ENCODE data around the gene PLCD4.

Gene PLCD4

DNA sequence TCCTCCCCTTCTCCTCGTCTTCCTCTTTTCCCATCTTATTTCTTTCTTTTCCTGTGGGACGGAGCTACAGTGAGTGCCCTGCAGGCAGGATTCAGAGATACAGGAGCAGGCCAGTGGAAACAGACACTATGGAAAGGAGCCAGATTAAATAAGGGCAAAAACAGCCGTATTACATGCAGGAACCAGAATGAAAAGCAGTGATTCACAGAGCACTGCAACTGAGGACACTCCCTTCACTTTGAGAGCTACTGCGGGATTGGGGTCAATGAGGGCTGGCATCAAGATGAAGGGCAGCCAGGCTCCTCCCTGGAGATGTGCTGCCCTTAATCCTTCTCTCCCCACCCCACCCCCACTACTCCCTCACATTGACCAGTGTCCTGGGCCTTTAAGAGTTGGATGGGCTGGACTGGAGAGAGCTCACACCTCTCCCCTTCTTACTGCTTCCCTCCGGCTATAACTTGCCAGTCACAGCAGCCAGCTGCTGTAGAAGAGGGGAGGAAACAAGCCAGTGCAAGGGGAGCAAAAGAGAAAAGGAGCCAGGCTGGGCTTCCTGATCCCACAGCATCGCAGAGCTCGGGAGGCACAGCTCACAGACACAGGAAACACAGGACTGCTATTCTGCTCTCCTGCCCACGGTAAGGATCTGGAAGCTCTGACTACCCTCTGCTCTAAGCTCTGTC, at the start of gene PLCD4:
Gene PLCD4, plus strand, starts transcription at position 464 of the 680 bp plus-strand sequence. CDS start 7,841 bp downstream, outside the sequence.
- no peak for DNase-seq (ENCODE audit: low spot score)

DNA sequence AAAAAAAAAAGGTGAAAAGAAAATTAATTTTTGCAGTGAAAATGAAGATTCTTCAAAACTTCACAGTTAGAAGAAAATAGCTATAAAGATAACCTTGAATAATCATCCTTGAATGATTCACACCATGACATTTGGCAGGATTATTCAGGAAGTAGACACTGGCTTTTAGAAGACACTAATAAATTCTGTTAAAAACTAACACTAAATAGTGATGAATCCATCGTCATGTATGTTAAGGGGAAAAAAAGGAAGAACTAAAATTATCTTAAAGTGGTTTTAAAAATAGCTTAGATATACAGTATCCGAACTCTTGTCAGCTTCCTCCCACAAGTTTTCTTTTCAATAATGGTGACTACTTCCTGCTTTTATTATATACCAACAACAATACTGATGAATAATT, 49.8 kb upstream of the PLCD4 start:
- DNase-seq (ENCODE audit: low spot score) = no peak

DNA sequence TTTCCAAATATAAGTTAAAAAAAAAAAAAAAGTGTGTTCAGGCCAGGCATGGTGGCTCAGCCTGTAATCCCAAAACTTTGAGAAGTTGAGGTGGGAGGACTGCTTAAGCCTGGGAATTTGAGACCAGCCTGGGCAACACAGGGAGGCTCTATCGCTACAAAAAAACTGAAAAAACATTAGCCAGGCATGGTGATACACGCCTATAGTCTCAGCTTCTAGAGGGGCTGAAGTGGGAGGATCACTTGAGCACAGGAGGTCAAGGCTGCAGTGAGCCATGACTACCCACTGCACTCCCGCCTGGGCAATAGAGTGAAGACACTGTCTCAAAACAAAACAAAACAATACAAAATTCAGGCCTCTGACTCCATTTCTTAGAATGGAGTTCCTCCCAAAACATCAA, 48.7 kb upstream of the PLCD4 start:
- no peak for DNase-seq (ENCODE audit: low spot score)

DNA sequence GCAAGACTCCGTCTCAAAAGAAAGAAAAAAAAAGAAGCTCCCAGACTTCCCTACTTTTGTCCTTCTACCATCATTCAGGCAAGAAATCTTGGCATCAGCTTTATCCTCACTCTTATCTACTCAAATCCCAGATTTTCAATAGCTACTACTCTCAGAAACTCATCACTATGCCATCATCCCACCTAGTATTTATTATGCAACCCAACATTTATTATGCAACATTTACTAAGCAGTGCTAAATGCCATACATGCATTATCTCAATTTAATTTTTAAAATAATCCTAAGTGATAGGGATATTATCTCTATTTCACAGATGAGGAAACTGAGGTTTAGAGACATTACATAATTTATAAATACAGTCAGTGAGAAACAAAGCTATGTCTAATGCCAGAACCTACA, 43.6 kb upstream of the PLCD4 start:
- no peak for DNase-seq (ENCODE audit: low spot score)

DNA sequence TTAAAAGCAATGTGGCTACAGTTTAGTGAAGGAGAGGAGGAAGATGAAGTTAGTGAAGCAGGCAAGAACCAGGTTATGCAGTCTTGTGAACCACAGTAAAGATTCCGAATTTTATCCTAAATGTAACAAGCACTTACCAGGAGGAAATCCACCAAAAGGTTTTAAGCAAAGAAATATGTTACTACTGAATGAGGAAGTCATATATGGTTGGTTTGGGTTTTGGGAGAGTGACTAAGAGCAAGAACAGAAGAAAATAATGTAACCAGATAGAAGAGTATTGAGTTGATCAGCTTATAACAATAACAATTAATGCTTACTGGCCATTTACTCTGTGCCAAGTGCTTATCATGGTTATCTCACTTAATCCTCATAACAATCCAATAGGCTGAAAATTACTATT, 41.4 kb upstream of the PLCD4 start:
- DNase-seq (ENCODE audit: low spot score) = no peak

DNA sequence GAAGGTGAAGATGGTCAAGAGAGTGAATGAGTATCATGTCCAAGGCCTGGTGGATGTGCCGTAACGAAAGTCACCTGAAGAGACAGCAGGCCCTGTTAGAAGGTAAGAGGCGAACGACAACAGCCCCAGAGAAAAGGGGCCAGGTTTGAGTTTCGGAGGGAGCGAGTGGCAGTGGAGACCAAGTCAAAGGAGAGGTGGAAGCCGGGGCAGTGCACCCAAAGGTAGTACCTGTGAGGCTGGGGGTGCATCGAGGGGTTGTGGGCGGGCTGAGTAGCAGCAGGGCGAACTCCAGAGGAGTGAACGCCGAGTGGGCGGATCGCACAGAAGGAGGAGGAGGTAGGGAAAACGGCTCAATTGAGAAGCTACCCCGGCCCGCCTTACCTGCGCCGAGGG, 39.9 kb upstream of the PLCD4 start:
- no peak for DNase-seq (ENCODE audit: low spot score)

DNA sequence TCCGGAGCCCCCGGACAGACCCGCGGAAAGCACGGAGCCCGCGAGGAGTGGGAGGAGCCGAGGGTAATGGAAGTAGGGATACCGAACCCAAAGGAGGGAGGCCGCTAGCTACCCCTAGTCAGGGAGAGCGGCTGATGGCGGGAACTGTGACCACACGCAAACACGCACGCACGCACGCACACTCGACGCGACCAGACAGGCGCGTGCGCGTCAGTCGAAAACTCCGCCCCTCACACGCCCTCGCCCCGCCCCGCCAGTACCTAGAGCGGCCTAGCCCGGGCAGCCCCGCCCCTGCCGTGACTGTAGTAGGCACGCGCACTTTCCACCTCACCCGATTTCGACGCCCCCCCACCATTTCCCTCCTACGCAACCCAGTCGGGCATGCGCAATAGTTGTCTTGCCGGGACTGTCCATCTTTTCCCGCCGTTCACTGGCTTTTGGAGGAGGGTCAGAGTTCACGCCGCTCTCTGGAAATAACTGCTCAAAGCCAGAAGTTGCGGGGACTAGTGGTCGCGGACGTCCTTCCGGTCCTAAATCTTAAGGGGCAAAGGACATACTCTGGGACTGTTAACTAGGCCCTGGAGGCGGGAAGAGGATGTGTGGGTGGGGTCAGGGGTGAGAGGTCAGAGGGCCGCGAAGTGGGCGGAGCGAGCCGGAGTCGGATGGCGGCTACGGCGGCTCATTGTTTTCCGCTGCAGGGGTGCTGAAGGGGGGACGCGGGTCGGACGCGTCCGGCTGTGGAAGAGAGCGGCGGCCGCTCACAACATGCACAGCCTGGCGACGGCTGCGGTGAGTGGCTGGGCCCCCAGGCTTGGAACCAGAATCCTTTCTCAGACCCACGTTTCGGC, 39.3 kb upstream of the PLCD4 start, which contains the start of the genes CNOT9 and USP37:
Gene CNOT9, plus strand, starts transcription at position 650 of the 848 bp plus-strand sequence. Its CDS starts 116 bp downstream, at position 766.
Gene USP37, minus strand, starts transcription at position 162 of the 848 bp plus-strand sequence. CDS start 9,698 bp downstream, outside the sequence.
- DNase-seq (ENCODE audit: low spot score) = peak; percentile 98

DNA sequence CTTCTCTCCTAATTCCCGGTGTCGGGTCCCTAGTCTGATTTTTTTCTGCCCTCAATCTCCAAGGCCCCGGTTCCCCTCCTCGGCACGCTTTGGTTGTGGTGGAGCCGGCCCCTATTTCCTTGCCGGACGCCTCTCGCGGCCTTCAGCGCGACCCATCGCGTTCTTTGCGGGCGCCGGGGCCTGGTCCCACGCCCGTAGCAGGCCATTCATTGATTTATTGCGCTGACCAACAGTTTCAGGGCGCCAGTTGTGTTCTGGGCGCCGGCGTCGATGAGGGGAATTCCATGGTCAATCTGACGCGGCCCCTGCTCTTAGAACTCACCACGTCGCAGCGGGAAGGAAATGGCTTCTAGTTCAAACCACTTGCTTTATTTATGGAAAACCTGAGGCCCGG, 38.7 kb upstream of the PLCD4 start:
- DNase-seq (ENCODE audit: low spot score) = no peak

DNA sequence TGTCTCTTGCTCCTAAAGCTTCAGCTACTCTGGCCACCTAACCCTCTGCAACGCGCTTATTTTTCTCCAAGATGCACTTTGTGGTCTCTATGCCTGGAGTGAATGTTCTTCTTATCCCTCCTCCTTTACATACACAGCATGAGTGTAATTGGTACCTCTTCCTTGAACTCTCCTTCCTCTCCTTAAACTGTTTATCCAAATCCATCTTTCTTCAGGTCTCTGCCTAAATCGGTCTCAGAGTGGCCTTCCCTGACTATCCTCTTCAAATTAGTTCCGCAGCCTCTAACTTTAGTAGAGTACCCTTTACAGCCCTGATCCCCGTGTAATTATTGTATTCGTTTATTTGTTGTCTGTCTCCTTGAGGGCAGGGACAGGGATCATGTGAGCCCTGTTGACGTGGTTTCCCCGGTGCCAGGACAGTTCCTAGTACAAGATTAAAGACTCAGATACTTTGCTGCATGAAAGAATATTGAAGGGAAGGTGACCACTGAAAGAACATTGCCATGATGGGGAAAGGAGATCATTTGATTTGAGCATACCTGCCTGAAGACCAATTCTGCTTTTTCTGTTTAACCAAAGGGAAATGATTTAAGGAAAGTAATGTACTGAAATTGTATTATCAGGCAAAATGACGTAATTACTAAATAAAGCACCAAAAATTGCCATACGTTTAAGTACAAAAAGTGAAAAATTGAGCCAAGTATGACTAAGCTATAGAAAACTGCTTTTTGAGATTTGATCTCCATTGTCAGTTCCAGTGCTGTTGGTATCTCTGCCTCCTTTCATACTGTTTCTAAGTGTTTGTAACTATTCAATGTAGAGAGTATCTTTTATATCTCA, 37.8 kb upstream of the PLCD4 start:
- DNase-seq (ENCODE audit: low spot score) = peak; percentile 7

DNA sequence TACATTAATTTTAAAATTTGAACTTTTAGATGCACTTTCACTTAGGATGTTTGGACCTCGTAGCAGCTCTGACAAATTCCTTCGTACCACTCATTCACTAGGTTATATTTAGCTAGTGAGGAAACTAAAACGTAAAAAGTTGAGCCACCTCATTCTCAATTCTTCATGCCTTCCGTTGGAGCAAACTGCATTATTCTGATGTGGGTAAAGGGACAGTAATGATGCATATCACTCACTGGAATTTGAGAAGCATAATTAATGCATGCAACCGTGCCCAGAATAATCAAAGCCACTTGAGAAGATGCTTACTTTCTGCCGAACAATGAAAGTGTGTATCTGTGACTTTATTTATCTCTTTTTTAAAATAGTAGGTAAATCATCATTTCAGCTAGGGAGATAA, 36.8 kb upstream of the PLCD4 start:
- DNase-seq (ENCODE audit: low spot score) = no peak

DNA sequence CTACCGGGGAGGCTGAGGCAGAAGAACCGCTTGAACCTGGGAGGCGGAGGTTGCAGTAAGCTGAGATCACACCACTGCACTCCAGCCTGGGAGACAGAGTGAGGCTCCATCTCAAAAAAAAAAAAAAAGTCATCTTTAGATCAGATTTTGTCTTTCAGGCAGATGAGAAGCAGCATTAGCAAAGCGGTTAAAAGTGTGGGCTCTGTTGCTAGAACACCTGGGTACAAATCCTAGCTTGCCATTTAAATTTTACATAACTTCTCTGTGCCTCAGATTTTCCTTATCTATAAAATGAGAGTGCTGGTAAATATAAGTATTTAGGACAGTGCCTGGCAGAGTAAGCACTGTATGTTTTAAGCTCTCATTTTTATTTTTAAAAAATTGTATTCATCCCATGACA, 30.8 kb upstream of the PLCD4 start:
- no peak for DNase-seq (ENCODE audit: low spot score)

DNA sequence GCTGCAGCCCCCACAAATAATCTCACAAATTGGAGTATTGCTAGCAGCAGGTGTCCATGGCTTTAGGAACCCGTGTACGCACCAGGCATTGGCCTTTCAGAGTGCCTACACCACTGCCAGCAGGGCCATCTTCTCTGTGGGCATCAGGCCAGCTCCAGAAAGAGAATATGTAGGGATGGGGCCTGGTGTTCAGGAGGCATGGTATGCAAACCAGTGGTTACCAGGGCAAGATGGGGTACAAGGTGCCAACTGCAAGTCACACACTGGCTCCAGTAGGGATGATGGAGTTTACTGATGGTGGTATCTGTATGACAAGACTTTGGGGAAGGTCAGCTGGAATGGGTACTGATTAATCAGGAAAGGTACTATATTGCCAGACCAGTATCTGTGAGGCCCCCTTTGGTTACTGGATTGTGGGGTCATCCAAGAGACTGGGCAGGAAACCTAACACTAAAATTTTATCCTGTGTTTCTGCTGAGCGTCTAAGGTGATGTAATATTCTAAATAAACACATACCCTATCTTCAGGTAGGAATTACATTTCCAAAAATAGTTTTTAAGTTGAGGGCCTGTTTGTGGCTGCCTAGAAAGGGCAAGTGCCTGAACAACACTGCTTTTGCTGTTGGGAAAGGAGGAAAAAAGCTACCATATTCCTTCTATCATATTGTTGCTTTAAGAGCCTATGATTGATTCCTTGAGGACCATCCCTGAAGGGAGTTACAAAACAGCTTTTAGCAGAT, 30.0 kb upstream of the PLCD4 start:
- no peak for DNase-seq (ENCODE audit: low spot score)

DNA sequence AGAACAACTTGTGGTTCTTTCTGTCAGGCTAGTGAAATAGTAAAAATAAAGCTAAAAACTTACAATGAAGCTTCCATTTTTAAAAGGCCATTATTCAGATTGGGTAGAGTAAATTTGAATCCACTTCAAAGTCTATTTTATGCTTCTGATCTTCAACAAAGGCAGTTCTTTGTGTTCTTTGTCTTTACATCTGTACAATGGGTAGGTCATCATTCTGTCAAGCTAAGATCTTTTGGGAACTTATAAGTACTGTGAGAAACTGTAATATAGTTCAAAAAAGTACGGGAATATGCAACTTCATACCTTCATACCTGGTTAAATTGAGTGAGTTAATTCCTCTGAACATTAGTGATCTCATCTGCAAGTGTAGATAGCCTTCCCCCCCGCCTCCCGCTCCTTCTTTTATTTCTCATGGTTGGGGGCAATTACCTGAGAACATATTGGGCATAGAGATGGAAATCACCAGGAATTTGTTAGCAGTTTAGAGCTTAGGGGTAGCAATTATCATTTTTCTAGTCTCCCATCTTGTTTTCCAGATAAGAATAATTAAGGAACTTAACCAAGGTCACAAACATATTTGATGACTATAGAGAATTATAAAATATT, 29.3 kb upstream of the PLCD4 start:
- DNase-seq (ENCODE audit: low spot score) = no peak

DNA sequence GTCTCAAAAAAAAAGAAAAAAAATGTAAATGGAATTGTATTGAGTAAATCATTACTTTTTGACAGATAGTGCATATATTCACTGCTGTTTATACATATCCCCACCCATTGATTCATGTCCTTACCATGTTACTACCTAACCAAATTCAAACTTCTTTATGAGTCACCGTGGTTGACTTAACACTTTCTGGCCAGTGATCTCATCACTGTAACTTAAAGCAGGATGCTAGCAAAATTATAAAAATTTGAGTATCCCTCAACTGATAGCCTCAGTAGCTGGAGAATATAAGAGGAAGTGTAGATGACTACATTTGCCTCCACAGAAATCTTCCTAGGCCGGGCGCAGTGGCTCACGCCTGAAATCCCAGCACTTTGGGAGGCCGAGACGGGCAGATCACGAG, 25.6 kb upstream of the PLCD4 start:
- DNase-seq (ENCODE audit: low spot score) = no peak

DNA sequence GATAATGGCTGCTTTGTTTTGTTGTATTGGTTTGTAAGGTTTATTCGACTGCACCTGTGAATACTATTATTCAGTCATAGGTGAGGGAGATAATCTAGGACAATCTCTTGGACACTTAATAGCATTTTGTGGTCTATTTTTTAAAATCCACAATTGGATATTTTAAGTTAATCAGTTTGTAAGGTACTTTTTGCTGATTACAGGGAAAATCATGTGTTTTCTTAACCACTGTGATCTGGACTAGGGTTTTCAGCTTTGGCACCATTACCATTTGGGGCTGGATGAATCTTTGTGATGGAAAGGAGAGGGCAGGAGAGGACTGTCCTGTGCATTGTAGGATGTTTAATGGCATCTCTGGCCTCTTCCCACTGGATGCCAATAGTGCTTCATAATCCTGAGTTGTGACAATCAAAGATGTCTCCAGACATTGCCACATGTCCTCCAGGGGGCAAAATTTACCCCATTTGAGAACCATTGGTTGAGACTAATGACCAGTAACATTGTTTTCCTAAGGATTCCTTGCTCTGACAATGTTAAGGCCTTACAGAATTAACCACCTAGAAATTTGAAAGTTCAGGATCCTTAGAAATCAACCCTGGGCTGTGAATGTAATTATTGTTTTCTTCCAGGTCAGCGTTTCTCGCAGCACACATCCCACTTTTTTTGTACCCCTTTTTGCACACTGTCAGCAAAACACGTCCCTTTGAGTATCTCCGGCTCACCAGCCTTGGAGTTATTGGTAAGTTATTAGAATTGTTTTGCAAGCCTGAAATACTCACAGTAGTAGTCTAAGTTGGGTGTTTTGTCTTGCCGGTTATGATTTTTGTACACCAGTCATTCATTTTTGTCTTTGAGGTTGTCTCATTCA, 23.5 kb upstream of the PLCD4 start:
- DNase-seq (ENCODE audit: low spot score) = no peak

DNA sequence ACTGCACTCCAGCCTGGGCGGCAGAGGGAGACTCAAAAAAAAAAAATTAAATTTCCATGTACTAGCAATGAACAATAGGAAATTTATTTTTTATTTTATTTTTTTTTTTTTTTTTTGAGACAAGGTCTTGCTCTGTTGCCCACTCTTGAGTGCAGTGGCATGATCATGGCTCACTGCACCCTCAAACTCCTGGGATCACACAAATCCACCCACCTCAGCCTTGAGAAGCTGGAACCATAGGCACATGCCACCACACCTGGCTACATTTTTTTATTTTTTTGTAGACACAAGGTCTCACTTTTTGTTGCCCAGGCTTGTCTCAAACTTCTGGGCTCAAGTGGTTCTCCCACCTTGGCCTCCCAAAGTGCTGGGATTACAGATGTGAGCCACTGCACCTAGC, 22.2 kb upstream of the PLCD4 start:
- no peak for DNase-seq (ENCODE audit: low spot score)

DNA sequence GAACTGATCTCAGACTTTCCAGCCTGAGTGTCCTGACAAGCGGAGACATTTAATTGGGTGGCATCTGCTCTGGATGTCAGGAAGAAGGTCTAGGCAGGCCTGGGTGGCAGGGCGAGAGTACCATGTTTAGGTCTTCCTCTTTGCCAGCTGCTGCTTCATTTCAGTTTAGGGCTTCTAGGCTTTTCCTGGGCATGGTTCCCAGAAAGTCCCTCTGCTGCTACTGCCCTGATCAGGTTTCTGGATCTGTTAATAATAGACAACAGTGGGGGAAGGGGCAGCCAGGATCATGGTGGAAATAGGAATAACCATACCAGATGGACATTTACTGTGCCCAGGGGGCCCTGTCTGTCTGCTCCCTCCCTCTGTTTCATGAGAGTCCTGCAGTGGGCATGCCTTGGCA, 2.3 kb upstream of the PLCD4 start:
- peak; percentile 5 for DNase-seq (ENCODE audit: low spot score)

DNA sequence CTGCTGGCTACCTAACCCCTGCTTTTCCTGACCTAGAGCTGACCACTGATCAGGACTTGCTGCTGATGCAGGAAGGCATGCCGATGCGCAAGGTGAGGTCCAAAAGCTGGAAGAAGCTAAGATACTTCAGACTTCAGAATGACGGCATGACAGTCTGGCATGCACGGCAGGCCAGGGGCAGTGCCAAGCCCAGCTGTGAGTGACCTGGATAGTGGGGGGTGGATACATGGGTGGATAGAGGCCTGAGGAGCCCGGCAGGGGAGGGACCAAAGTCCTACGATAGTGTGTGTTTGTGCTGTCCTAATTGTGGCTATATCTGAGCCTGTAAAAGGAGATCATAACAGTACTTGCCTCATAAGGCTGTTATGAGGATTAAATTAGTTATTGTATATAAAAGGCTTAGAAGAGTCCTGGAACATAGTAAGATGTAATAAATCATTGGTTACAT, 8.2 kb downstream of the PLCD4 start:
- DNase-seq (ENCODE audit: low spot score) = no peak

DNA sequence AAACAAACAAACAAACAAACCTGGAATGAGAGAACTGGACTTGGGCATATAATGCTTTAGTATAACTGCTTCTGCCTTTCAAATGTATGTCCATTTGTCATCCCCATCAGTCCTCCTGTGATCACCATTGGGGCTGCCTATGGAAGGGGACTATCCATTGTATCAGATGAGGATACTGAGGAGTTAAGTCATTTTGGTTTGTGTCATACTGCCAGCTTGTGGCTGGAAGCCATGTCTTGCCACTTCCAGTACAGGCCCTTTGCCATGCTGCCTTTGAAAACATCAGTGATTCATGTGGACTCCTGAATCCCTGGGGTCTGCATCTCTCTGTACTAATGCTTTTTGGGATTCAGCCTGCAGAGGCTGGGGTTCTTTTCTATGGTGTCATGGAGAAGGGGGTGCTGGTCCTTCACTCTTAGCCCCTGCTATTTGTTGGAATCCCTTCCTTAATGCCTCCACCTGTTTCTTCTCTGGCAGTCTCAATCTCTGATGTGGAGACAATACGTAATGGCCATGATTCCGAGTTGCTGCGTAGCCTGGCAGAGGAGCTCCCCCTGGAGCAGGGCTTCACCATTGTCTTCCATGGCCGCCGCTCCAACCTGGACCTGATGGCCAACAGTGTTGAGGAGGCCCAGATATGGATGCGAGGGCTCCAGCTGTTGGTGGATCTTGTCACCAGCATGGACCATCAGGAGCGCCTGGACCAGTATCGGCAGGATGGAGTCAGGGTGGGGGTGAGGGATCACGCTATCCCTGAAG, 10.6 kb downstream of the PLCD4 start:
- DNase-seq (ENCODE audit: low spot score) = no peak
